Muscle layer of duodenum (tissue), 2 donors: ENCODE measurements around the gene GARNL3.
A peak's percentile ranks its signal among the peaks of the same experiment; 100 is the strongest.

Experiments
- H3K27ac ChIP-seq: one replicate; pipeline ENCODE4 v1.7.0; 2013; ENCODE audit warnings: mild to moderate bottlenecking, low read length
- H3K27me3 ChIP-seq: one replicate; pipeline ENCODE4 v1.7.0; 2013; ENCODE audit warnings: low read depth, mild to moderate bottlenecking, control low read depth, low read length
- H3K36me3 ChIP-seq, 2 donors: one replicate each; pipeline ENCODE4 v1.7.0; 2013; ENCODE audit warnings: low read length in 2 of 2, control low read depth in 1 of 2, mild to moderate bottlenecking in 1 of 2; ENCODE audit not compliant: insufficient read depth in 2 of 2, control insufficient read depth in 1 of 2
- H3K4me1 ChIP-seq, 2 donors: one replicate each; pipeline ENCODE4 v1.7.0; 2013; ENCODE audit warnings: low read length in 2 of 2, mild to moderate bottlenecking in 2 of 2, control low read depth in 1 of 2, moderate library complexity in 1 of 2; ENCODE audit not compliant: insufficient read depth in 2 of 2, control insufficient read depth in 1 of 2
- H3K4me3 ChIP-seq, 2 donors: one replicate each; pipeline ENCODE4 v1.7.0; 2013; ENCODE audit warnings: low read length in 2 of 2, low read depth in 1 of 2, mild to moderate bottlenecking in 1 of 2
- H3K9me3 ChIP-seq, 2 donors: one replicate each; pipeline ENCODE4 v1.7.0; 2013; ENCODE audit warnings: low read length in 2 of 2, control low read depth in 1 of 2, mild to moderate bottlenecking in 1 of 2; ENCODE audit not compliant: control insufficient read depth in 1 of 2
- donor health status: healthy.

GARNL3 gene, protein sequence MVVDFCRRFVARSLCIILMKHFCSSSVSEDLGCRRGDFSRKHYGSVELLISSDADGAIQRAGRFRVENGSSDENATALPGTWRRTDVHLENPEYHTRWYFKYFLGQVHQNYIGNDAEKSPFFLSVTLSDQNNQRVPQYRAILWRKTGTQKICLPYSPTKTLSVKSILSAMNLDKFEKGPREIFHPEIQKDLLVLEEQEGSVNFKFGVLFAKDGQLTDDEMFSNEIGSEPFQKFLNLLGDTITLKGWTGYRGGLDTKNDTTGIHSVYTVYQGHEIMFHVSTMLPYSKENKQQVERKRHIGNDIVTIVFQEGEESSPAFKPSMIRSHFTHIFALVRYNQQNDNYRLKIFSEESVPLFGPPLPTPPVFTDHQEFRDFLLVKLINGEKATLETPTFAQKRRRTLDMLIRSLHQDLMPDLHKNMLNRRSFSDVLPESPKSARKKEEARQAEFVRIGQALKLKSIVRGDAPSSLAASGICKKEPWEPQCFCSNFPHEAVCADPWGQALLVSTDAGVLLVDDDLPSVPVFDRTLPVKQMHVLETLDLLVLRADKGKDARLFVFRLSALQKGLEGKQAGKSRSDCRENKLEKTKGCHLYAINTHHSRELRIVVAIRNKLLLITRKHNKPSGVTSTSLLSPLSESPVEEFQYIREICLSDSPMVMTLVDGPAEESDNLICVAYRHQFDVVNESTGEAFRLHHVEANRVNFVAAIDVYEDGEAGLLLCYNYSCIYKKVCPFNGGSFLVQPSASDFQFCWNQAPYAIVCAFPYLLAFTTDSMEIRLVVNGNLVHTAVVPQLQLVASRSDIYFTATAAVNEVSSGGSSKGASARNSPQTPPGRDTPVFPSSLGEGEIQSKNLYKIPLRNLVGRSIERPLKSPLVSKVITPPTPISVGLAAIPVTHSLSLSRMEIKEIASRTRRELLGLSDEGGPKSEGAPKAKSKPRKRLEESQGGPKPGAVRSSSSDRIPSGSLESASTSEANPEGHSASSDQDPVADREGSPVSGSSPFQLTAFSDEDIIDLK

DNA sequence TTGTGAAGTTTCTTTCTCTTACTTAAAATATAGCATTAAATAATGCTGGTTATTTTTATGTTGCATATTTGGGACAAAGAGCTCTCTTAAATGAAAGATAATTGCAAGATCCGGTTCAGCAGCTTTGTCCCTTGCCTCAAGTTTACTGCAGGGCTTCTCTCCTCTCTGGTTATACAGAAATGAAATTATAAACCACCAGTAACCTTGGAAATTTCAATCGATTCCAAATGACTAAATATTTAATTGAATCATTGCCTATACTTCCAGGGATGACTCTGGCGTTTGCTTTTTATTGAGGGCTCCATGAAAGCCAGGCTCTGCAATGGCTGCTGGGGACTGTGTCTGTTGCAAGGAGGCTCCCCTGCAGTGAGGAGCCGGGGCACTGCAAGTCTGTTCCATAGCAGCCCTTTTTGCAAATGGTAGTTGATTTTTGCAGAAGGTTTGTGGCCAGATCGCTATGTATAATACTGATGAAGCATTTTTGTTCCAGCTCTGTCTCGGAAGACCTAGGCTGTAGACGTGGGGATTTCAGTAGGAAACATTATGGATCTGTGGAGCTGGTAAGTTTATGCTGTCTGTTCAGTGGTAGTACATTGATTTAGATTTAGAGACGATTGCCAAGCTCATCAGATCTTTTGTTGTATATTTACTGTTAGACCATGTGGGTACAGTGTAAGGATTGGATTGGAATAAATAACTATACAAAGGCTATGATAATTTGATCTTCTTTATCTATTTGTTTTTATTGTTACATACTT lies at the start of gene GARNL3:
TSS of gene GARNL3 (plus strand) at position 313 of the 758 bp plus-strand sequence. CDS start at position 417, 104 bp downstream.
- H3K36me3 ChIP-seq: no peaks in the 10 kb centered on the region
- peaks cover 0 to 15% of the 10 kb centered on the region in 2 donors for H3K4me1 ChIP-seq
- H3K4me3 ChIP-seq: peak within 1 kb of the TSS; percentile 7 to 37
- H3K27ac ChIP-seq: no peak within 1 kb of the TSS
- no peaks in the 10 kb centered on the region for H3K27me3 ChIP-seq
- no peaks in the 10 kb centered on the region for H3K9me3 ChIP-seq

DNA sequence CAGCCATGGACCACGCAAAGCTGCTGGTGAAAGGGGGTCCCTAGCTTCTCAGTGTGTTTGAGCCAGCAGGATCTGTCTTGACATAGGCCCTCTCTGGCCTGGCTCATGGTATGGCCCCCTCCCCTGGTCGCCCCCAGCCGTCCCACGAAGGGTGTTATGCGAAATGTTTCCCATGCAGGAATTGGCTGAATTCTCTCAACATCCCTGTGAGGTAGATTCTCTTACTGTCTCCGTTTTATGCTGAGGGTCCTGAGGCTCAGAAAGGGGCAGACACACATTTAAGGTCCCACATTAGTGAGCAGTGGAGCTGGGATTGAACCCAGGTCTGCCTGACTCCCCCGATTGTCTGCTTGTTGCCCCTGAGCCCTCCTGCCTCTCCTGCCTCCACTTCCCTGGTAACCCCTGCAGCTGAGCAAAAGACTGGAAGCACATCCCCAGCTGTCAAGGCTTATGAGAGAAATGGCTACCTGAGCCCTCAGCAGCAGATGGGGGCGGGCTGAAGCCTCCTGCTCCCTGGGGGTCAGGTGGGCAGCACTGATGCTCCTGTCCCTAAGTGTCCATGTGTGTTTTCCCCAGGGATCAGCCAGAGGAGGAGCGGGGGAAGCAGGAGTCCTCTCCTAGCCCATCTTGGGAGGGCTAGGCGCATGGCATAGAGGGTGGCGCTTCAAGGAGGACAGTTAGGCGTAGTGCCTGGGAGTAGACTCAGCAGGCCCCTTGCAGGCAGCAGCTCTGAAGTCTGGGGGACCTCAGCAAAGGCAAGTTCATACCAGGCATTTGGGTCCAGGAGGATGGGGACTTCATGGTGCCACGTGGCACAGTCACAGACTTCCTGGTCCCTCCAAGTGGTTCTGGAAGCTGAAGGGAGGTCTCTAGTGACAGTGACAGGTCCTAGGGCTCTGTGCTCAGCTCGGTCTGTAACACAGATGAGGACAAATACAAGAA lies 49.0 kb upstream of the GARNL3 start:
- Histone ChIP-seq H3K4me3 (no peak overlapping the region), H3K4me1 (peaks cover 0 to 3% of the 10 kb centered on the region in 2 donors), H3K27me3 (no peaks in the 10 kb centered on the region), H3K36me3 (peaks cover 0 to 12% of the 10 kb centered on the region in 2 donors), H3K9me3 (no peaks in the 10 kb centered on the region), H3K27ac (no peak overlapping the region)

DNA sequence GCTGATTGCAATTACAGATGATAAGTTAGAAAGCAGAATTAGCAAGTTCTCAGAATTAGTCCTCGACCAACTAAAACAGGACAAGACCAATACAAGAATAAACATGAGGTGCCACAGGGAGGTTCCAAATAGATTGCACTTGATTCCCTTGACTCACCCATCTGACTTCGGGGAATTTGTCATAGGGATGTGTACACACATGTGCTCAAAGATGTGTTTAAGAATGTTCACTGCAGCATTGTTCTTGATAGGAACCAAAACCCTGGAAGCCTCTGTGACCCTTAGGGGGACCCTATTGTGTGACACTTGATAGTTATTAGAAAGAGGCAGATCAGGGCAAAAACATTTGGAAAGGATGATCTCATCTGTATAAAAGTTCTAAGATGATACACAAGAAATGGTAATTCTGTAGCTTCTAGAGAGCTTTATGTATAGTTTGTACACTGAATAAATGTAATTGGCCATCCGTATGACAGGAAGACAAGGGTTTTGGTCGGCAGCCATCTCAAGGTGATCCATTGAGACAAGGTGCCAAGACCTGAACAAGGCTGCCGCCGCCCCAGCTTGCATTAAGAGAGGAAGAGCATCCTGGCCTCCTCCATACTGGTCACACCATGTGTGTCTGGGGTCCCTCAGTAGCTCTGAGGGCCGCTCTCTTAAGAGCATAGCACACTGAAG lies 48.2 kb upstream of the GARNL3 start:
- Histone ChIP-seq H3K36me3 (peaks cover 0 to 12% of the 10 kb centered on the region in 2 donors), H3K27me3 (no peaks in the 10 kb centered on the region), H3K27ac (no peak overlapping the region), H3K4me1 (no peaks in the 10 kb centered on the region), H3K9me3 (no peaks in the 10 kb centered on the region), H3K4me3 (no peak overlapping the region)

DNA sequence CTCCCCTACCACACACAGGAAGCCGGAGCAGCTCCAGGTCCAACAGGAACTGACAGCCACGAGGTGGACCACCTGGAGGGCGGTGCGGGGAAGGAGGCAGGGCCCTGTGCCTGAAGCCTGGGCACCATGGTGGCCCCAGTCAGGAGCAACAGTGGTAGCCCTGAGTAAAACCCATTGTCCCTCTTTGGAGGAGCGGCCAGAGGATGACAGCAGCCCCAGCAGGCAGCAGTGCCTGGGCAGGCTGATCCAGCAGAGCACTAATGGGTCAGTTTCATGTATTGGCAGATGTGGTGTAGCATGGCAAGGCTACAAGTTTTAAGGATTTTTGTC lies 47.7 kb upstream of the GARNL3 start:
- peaks cover 0 to 12% of the 10 kb centered on the region in 2 donors for H3K36me3 ChIP-seq
- H3K27me3 ChIP-seq: no peaks in the 10 kb centered on the region
- no peak overlapping the region for H3K27ac ChIP-seq
- no peaks in the 10 kb centered on the region for H3K4me1 ChIP-seq
- H3K9me3 ChIP-seq: no peaks in the 10 kb centered on the region
- no peak overlapping the region for H3K4me3 ChIP-seq

DNA sequence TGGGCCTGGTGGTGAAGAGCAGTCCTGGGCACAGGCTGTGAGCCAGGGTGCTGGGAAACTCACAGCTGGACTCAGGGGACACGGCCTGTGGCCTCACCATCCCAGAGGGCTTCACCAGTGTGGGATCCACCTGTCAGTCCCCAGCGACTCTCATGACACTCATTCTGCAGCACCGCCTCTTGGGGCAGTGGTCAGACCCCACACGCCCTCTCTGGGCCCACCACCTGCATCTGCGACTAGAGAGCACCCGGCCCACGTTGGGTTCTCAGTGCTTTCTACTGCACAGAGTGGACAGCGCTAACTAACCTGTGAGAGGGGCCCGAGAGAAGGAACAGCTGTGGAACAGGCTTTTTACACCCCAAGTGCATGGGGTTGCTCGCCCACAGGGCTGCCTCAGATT lies 45.8 kb upstream of the GARNL3 start:
- H3K27ac ChIP-seq: no peak overlapping the region

DNA sequence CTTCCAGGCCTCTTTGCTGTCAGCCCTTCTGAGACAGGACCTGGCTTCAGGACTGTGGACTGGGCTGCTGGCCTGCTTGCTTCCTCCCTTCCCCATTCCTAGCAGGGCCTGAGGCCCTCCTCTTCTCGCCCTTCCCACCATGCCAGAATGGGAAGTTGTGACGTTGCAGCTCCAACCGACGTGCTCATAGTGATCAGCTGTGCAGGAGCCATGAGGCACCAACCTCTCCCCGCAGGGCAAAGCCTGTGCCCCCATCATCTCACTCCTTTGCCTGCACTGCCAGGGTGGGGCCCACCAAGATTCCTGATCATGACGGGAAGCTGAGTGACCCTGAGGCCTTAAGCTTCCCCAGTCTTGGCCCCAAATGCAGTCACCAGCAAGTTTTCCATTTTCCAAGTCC lies 45.1 kb upstream of the GARNL3 start:
- Histone ChIP-seq H3K27me3 (no peaks in the 10 kb centered on the region), H3K4me3 (no peak overlapping the region), H3K27ac (no peak overlapping the region), H3K9me3 (no peaks in the 10 kb centered on the region), H3K36me3 (peaks cover 0 to 12% of the 10 kb centered on the region in 2 donors), H3K4me1 (no peaks in the 10 kb centered on the region)

More for the DNA sequence above, 45.8 kb upstream of the GARNL3 start:
- H3K27me3 ChIP-seq: no peaks in the 10 kb centered on the region
- H3K4me3 ChIP-seq: no peak overlapping the region
- H3K9me3 ChIP-seq: no peaks in the 10 kb centered on the region
- H3K4me1 ChIP-seq: no peaks in the 10 kb centered on the region
- H3K36me3 ChIP-seq: peaks cover 0 to 12% of the 10 kb centered on the region in 2 donors

DNA sequence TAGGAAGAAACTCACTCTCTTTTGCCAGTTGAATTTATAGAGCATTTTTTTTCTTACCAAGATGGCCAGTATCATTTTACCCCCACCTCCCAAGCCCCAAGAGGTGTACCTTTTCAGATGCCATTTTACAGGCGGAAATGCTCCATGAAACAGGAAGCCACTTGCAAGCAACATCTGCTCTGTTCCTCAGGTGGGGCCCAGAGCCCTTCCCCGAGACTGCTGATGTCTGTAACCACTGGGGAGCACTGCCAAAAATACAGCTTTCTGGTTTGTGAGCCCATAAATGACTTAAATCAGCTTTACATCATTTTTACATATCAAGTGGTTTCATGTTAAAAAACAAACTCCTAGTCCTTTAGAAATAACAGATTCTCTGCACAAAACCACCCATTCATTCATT lies 42.9 kb upstream of the GARNL3 start:
- no peak overlapping the region for H3K27ac ChIP-seq
- no peak overlapping the region for H3K4me3 ChIP-seq
- H3K4me1 ChIP-seq: peaks cover 0 to 9% of the 10 kb centered on the region in 2 donors
- H3K27me3 ChIP-seq: no peaks in the 10 kb centered on the region
- H3K36me3 ChIP-seq: peaks cover 0 to 9% of the 10 kb centered on the region in 2 donors
- no peaks in the 10 kb centered on the region for H3K9me3 ChIP-seq

DNA sequence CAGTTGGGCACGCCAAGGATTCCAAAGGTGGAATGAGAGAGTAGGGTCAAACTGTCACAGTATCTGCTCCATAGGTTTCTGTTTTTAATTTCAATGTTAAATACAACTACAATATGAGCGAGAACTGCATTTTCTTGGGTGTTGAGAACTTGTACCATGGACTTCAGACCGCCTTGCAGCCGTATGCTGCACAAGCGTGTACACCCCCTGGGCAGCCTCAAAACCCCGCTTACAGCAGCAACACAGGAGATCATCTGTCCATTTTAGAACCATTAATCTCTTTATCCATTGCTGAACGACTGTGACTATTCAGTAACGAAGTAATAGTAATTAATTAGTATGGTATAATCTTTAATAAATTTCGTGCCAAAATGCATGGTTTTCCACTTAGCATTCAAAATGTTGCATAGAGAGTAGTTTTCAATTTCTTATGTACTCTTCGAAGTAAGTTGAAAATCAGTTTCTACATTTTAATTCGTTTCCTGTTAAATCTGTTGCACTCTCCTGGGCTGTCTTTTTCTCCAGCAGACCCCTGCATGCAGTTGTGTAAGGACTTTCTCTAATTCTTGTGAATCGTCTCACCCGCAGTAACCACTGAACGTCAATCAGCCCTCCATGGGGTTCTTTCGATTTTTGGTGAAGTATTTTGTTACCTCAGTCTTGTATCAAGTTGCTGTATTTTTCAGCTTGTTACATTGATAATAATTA lies 42.0 kb upstream of the GARNL3 start:
- Histone ChIP-seq H3K4me1 (peaks cover 0 to 9% of the 10 kb centered on the region in 2 donors), H3K4me3 (no peak overlapping the region), H3K27me3 (no peaks in the 10 kb centered on the region), H3K27ac (no peak overlapping the region), H3K36me3 (peaks cover 0 to 9% of the 10 kb centered on the region in 2 donors), H3K9me3 (no peaks in the 10 kb centered on the region)

DNA sequence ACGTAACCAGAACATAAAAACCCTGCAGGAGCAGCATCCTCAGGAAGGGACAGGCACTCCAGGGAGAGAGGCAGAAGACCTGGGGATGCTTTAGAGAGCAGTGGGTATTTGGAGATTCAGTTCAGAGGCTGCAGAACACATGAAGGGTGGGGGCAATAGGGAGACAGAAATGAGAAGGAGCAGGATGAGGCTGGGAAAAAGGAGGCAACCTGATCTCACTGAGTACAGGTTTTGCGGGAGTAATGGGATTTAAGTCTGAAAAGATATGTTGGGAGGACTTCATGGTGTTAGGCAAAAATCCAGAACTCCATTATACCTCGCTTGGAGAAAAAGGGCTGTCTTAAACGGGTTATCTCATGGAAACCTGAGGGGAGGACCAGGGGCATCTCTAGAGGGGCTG lies 41.3 kb upstream of the GARNL3 start:
- H3K9me3 ChIP-seq: no peaks in the 10 kb centered on the region
- H3K27ac ChIP-seq: no peak overlapping the region
- H3K4me3 ChIP-seq: no peak overlapping the region
- peaks cover 0 to 9% of the 10 kb centered on the region in 2 donors for H3K4me1 ChIP-seq
- peaks cover 0 to 9% of the 10 kb centered on the region in 2 donors for H3K36me3 ChIP-seq
- H3K27me3 ChIP-seq: no peaks in the 10 kb centered on the region
